HepG2 (cell line): ENCODE data around the gene PXYLP1.

ENCODE experiments used
- KDM2A ChIP-seq: sonication (generic); formaldehyde crosslinking; IDR thresholded peaks from 2 replicates; pipeline ENCODE4 v1.4.0; 2020; ENCODE audit warnings: low read depth, missing genetic modification reagents, borderline replicate concordance
- MXI1 ChIP-seq: IDR thresholded peaks from 3 replicates; pipeline ENCODE4 v1.6.1; 2012; ENCODE audit warnings: low read depth, low read length, inconsistent platforms, borderline replicate concordance
- MYNN ChIP-seq: sonication (generic); formaldehyde crosslinking; IDR thresholded peaks from 2 replicates; pipeline ENCODE4 v1.4.0; 2020; ENCODE audit warnings: mild to moderate bottlenecking, low read depth, missing genetic modification reagents
- NCOA1 ChIP-seq: sonication (generic); formaldehyde crosslinking; IDR thresholded peaks from 2 replicates; pipeline ENCODE4 v1.9.0; 2021; ENCODE audit warnings: missing genetic modification reagents
- POLR2G ChIP-seq: fragments of 200-400 bp; formaldehyde crosslinking; IDR thresholded peaks from 2 replicates; pipeline ENCODE4 v1.6.1; 2018; ENCODE audit warnings: mild to moderate bottlenecking, low read depth, low read length, moderate library complexity
- REST ChIP-seq, 2 experiments: IDR thresholded peaks; 2 replicates each; pipeline ENCODE4 v1.6.1; 2011 to 2012; ENCODE audit warnings: low read length in 2 of 2, borderline replicate concordance in 1 of 2, low read depth in 1 of 2, mild to moderate bottlenecking in 1 of 2, moderate library complexity in 1 of 2
- SRSF1 ChIP-seq: fragments of 200-400 bp; formaldehyde crosslinking; optimal IDR thresholded peaks from 2 replicates; pipeline ENCODE3; 2017; ENCODE audit warnings: mild to moderate bottlenecking, low read depth, low read length, moderate library complexity
- SUZ12 ChIP-seq: fragments of 150-350 bp; IDR thresholded peaks from 2 replicates; pipeline ENCODE4 v1.6.1; 2014; ENCODE audit warnings: low read depth, low read length
- TCF7L2 ChIP-seq: IDR thresholded peaks from 2 replicates; pipeline ENCODE4 v1.6.1; 2011; ENCODE audit warnings: mild to moderate bottlenecking, low read depth, low read length, moderate library complexity
- ZNF17 ChIP-seq: sonication (generic); formaldehyde crosslinking; IDR thresholded peaks from 2 replicates; pipeline ENCODE4 v1.5.0; 2020; ENCODE audit warnings: mild to moderate bottlenecking, missing genetic modification reagents

- TF ChIP-seq KDM2A (CRISPR knock-in tag) = no peak
- no peak for TF ChIP-seq REST (IDR thresholded peaks at IDR 0.05; ENCODE audit: borderline replicate concordance in 1 of 2, low read depth in 1 of 2, low read length in 2 of 2)
- TF ChIP-seq SUZ12 = no peak
- no peak for TF ChIP-seq ZNF17 (CRISPR knock-in tag)
- TF ChIP-seq POLR2G = no peak
- no peak for TF ChIP-seq NCOA1
- no peak for TF ChIP-seq TCF7L2
- no peak for TF ChIP-seq SRSF1
- no peak for TF ChIP-seq MXI1
- TF ChIP-seq MYNN = no peak
Measured at GRCh38 chr3:141286856-141287255, 55.2 kb downstream of the PXYLP1 start.
